ENCODE data around the gene NOL6. TPM values are rescaled to one million over a fixed set of nuclear protein-coding genes. Genes with fewer than 3 reads are reported as not detected.

The NOL6 gene
- total RNA-seq, 4 donors from 2014 or later: 18.1 to 36.3 (median 29.1) TPM

GRCh38 chr9:33437898-33438297, 35.8 kb downstream of the NOL6 start:
- ATAC-seq: no peak
- no peak for TF ChIP-seq CTCF (IDR thresholded peaks at IDR 0.05 in 4 of 5, conservative IDR thresholded peaks at IDR 0.05 in 1 of 5)
- TF ChIP-seq POLR2A (IDR thresholded peaks at IDR 0.05): no peak
- intact Hi-C loops (cut with DNase I; ENCODE audit: low total_unique reads): no loop called here

GRCh38 chr9:33437205-33437604, 36.5 kb downstream of the NOL6 start:
- Histone ChIP-seq H3K36me3 (no peaks in the 10 kb centered on the region), H3K4me3 (no peak overlapping the region), H3K27ac (no peak overlapping the region), H3K4me1 (no peaks in the 10 kb centered on the region), H3K27me3 (peaks cover 0 to 2% (median 0%) of the 10 kb centered on the region in 3 donors), H3K9me3 (no peaks in the 10 kb centered on the region)
- DNase-seq (no peak), ATAC-seq (no peak)
- in situ Hi-C loops (cut with MboI; ENCODE audit: low sequenced_read_pairs in 4 of 4) (no loop called here), intact Hi-C loops (cut with DNase I; ENCODE audit: low total_unique reads) (no loop called here)
- TF ChIP-seq POLR2A (IDR thresholded peaks at IDR 0.05) (no peak), CTCF (IDR thresholded peaks at IDR 0.05 in 4 of 5, conservative IDR thresholded peaks at IDR 0.05 in 1 of 5) (no peak)

More at GRCh38 chr9:33437898-33438297, 35.8 kb downstream of the NOL6 start:
- peaks cover 0 to 2% (median 0%) of the 10 kb centered on the region in 3 donors for H3K27me3 ChIP-seq
- DNase-seq: no peak
- no peaks in the 10 kb centered on the region for H3K9me3 ChIP-seq
- H3K27ac ChIP-seq: no peak overlapping the region
- H3K4me3 ChIP-seq: no peak overlapping the region
- H3K36me3 ChIP-seq: no peaks in the 10 kb centered on the region
- in situ Hi-C loops (cut with MboI; ENCODE audit: low sequenced_read_pairs in 4 of 4): no loop called here
- no peaks in the 10 kb centered on the region for H3K4me1 ChIP-seq

GRCh38 chr9:33436445-33436844, 37.3 kb downstream of the NOL6 start:
- in situ Hi-C loops (cut with MboI; ENCODE audit: low sequenced_read_pairs in 4 of 4): no loop called here
- DNase-seq (no peak), ATAC-seq (no peak)

GRCh38 chr9:33435821-33436277, 37.9 kb downstream of the NOL6 start:
- H3K27me3 ChIP-seq: peaks cover 0 to 2% (median 0%) of the 10 kb centered on the region in 3 donors
- ATAC-seq: no peak
- peaks cover 0 to 3% of the 10 kb centered on the region in 2 donors for H3K4me1 ChIP-seq
- TF ChIP-seq POLR2A (IDR thresholded peaks at IDR 0.05) (no peak), CTCF (IDR thresholded peaks at IDR 0.05 in 4 of 5, conservative IDR thresholded peaks at IDR 0.05 in 1 of 5) (no peak)
- H3K9me3 ChIP-seq: no peaks in the 10 kb centered on the region
- in situ Hi-C loops (cut with MboI; ENCODE audit: low sequenced_read_pairs in 4 of 4) (no loop called here), intact Hi-C loops (cut with DNase I; ENCODE audit: low total_unique reads) (no loop called here)
- H3K36me3 ChIP-seq: no peaks in the 10 kb centered on the region
- DNase-seq: no peak
- no peak overlapping the region for H3K27ac ChIP-seq
- H3K4me3 ChIP-seq: no peak overlapping the region

More at GRCh38 chr9:33436445-33436844, 37.3 kb downstream of the NOL6 start:
- H3K9me3 ChIP-seq: no peaks in the 10 kb centered on the region
- no peak overlapping the region for H3K4me3 ChIP-seq
- peaks cover 0 to 2% (median 0%) of the 10 kb centered on the region in 3 donors for H3K27me3 ChIP-seq
- intact Hi-C loops (cut with DNase I; ENCODE audit: low total_unique reads): no loop called here
- H3K27ac ChIP-seq: no peak overlapping the region
- no peak for TF ChIP-seq CTCF (IDR thresholded peaks at IDR 0.05 in 4 of 5, conservative IDR thresholded peaks at IDR 0.05 in 1 of 5)
- TF ChIP-seq POLR2A (IDR thresholded peaks at IDR 0.05): no peak
- H3K4me1 ChIP-seq: no peaks in the 10 kb centered on the region
- no peaks in the 10 kb centered on the region for H3K36me3 ChIP-seq
